ENCODE results near the gene TGIF2. TPM values are rescaled to one million over a fixed set of nuclear protein-coding genes. Genes with fewer than 3 reads are reported as not detected.

The TGIF2 gene
- total and polyA plus RNA-seq, 2 of the 8 experiments (the other 6 are each of a cell fraction or from before 2014, with no cell fraction given): 49.7 to 76.7 TPM

GRCh38 chr20:36548006-36548315 is 25.4 kb upstream of the TGIF2 start:
- DNase-seq (ENCODE audit: low read depth in 1 of 2, low spot score in 2 of 2): peak in 1 of 2 experiments; percentile 85
- Histone ChIP-seq H2AFZ (ENCODE audit: low read length) (no peak overlapping the region), H3K79me1 (ENCODE audit: low read depth, low read length) (peaks cover 4% of the 10 kb centered on the region; the same call in 1 of the 2 replicates), H3K9ac (replicated peaks in 1 of 4; ENCODE audit: extremely low read depth in 1 of 4, low read depth in 3 of 4, low read length in 3 of 4) (no peak overlapping the region; a peak in 1 of 7 replicates), H4K91ac (replicated peaks; ENCODE audit: insufficient read length, low read length) (no peak overlapping the region), H2AK5ac (ENCODE audit: low read depth, low read length) (no peak overlapping the region), H3K27ac (ENCODE audit: low read depth, low read length) (no peak overlapping the region), H4K5ac (ENCODE audit: insufficient read length, low read depth, low read length) (no peak overlapping the region), H4K8ac (ENCODE audit: extremely low read depth, insufficient read depth, low read length) (no peak overlapping the region; the same call in 1 of the 2 replicates), H2BK15ac (ENCODE audit: low read length) (no peak overlapping the region), H2BK12ac (ENCODE audit: low read depth, low read length) (0 out of 2 replicates have a peak overlapping the region, but pooled peaks have one; percentile 75), H3K9me3 (ENCODE audit: insufficient read depth in 2 of 2, low read depth in 1 of 2, low read length in 1 of 2) (no peaks in the 10 kb centered on the region), H3K4me2 (ENCODE audit: insufficient read depth in 1 of 2, low read depth in 2 of 2, low read length in 2 of 2) (no peak overlapping the region), H2BK20ac (ENCODE audit: low read length) (no peak overlapping the region), H2BK120ac (replicated peaks; ENCODE audit: low read depth, low read length) (no peak overlapping the region), H3K56ac (replicated peaks; ENCODE audit: insufficient read length, low read depth, low read length) (no peak overlapping the region), H3K4me3 (ENCODE audit: extremely low read depth in 1 of 4, insufficient read depth in 2 of 4, low read depth in 3 of 4, low read length in 4 of 4) (no peak overlapping the region), H3K14ac (ENCODE audit: insufficient read length) (no peak overlapping the region), H2BK5ac (ENCODE audit: low read depth, low read length) (no peak overlapping the region), H3K36me3 (ENCODE audit: control insufficient read depth in 2 of 4, insufficient read depth in 4 of 4, low read length in 3 of 4) (peaks cover 0 to 2% (median 0%) of the 10 kb centered on the region in 4 experiments; a peak in 3 of 8 replicates), H3K23me2 (ENCODE audit: low read depth, low read length) (no peaks in the 10 kb centered on the region), H3K27me3 (replicated peaks in 1 of 4; ENCODE audit: control insufficient read depth in 3 of 4, extremely low read depth in 1 of 4, insufficient read depth in 3 of 4, low read length in 3 of 4) (no peaks in the 10 kb centered on the region), H3K79me2 (ENCODE audit: control insufficient read depth in 1 of 2, insufficient read depth in 2 of 2, low read length in 2 of 2) (peaks cover 0 to 20% of the 10 kb centered on the region in 2 experiments; a peak in 1 of 4 replicates), H3K4me1 (replicated peaks in 1 of 4; ENCODE audit: control insufficient read depth in 3 of 4, insufficient read depth in 4 of 4, low read length in 3 of 4) (peaks cover 0 to 4% (median 1%) of the 10 kb centered on the region in 4 experiments; a peak in 5 of 7 replicates), H3K18ac (ENCODE audit: extremely low read depth, low read length) (no peak overlapping the region), H3K23ac (ENCODE audit: insufficient read length) (no peak overlapping the region), H3K4ac (replicated peaks; ENCODE audit: insufficient read length, low read depth, low read length) (no peak overlapping the region), H4K20me1 (replicated peaks in 1 of 2; ENCODE audit: control insufficient read depth in 1 of 2, insufficient read depth in 2 of 2, low read length in 2 of 2) (peaks cover 6 to 12% of the 10 kb centered on the region in 2 experiments)
- FAIRE-seq: peak; percentile 32
- POLR2A ChIA-PET (ENCODE audit: partially characterized antibody): interaction anchor here (0.8 to 3.8 kb wide), 5 partner anchors 13 to 57 kb away, joined by 3 to 13 read pairs (median 4); partner anchors contain the start of genes RAB5IF and TGIF2
- CTCF ChIA-PET (ENCODE audit: partially characterized antibody): interaction anchor here (1.0 to 3.4 kb wide), 20 partner anchors 9 to 345 kb away, joined by 3 to 19 read pairs (median 4); partner anchors contain the start of gene RAB5IF
- WGBS, 2 experiments (ENCODE audit: extremely low coverage in 1 of 2, insufficient coverage in 1 of 2, insufficient read length in 1 of 2, insufficient replicate concordance in 2 of 2, low coverage in 1 of 2, low lambda C conversion rate in 2 of 2, missing lambda C conversion rate in 1 of 2): 83% methylated on average over 11 of the region's 12 CpGs; no CpG with 5 or more reads in 1 of the 2 experiments
- TF ChIP-seq GTF2F1 (IDR thresholded peaks at IDR 0.05; ENCODE audit: borderline replicate concordance, low read depth, low read length) (no peak), TCF12 (IDR thresholded peaks at IDR 0.05; ENCODE audit: low read depth, low read length) (no peak), CTCF (IDR thresholded peaks at IDR 0.05; ENCODE audit: control extremely low read depth in 1 of 3, insufficient read depth in 1 of 3, low read depth in 1 of 3, low read length in 3 of 3) (peak; percentile 81 to 87 (median 84)), SUZ12 (IDR thresholded peaks at IDR 0.05; ENCODE audit: low read length) (no peak), MAX (IDR thresholded peaks at IDR 0.05) (peak; percentile 37; the same call in 1 of the 2 replicates), JUN (IDR thresholded peaks at IDR 0.05; ENCODE audit: low read depth, low read length) (no peak), BRCA1 (IDR thresholded peaks at IDR 0.05; ENCODE audit: low read depth, low read length) (no peak), RNF2 (IDR thresholded peaks at IDR 0.05; ENCODE audit: borderline replicate concordance, low read depth, low read length, missing control alignments, poor library complexity, severe bottlenecking) (no peak), NRF1 (IDR thresholded peaks at IDR 0.05; ENCODE audit: low read depth, low read length) (no peak), SP2 (IDR thresholded peaks at IDR 0.05; ENCODE audit: low read length) (no peak)
